ENCODE results near the gene HOXB2.

DNA sequence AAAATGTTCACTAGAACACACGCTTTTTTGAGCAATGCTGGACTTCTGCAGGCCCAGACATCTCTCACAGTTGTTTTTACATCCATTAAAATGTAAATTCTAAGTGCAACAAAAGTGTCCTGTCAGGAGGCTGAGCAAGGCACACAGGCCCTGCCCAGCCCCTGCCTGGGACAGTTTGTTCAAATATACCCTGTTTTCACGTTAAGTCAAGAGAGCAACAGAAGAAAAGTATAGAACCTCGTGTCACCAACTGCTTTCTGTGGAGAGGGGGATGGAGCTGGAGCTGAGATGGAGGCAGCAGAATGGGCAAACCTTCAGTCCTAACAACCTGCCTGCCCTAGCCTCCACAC, 4.3 kb upstream of the HOXB2 start:
- TF ChIP-seq, protein P1, sequence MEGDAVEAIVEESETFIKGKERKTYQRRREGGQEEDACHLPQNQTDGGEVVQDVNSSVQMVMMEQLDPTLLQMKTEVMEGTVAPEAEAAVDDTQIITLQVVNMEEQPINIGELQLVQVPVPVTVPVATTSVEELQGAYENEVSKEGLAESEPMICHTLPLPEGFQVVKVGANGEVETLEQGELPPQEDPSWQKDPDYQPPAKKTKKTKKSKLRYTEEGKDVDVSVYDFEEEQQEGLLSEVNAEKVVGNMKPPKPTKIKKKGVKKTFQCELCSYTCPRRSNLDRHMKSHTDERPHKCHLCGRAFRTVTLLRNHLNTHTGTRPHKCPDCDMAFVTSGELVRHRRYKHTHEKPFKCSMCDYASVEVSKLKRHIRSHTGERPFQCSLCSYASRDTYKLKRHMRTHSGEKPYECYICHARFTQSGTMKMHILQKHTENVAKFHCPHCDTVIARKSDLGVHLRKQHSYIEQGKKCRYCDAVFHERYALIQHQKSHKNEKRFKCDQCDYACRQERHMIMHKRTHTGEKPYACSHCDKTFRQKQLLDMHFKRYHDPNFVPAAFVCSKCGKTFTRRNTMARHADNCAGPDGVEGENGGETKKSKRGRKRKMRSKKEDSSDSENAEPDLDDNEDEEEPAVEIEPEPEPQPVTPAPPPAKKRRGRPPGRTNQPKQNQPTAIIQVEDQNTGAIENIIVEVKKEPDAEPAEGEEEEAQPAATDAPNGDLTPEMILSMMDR (IDR thresholded peaks at IDR 0.05; ENCODE audit: low read depth, low read length), result no peak
- TF ChIP-seq EZH2phosphoT487 (IDR thresholded peaks at IDR 0.05; ENCODE audit: low read depth), result no peak

Data from OCI-LY3 (cell line).